ENCODE results near the gene PBX4. TPM values are rescaled to one million over a fixed set of nuclear protein-coding genes. Genes with fewer than 3 reads are reported as not detected.

Gene PBX4
- total RNA-seq, 6 experiments from 2014 or later: 0.23 to 0.40 (median 0.30) TPM; not detected in 1

DNA sequence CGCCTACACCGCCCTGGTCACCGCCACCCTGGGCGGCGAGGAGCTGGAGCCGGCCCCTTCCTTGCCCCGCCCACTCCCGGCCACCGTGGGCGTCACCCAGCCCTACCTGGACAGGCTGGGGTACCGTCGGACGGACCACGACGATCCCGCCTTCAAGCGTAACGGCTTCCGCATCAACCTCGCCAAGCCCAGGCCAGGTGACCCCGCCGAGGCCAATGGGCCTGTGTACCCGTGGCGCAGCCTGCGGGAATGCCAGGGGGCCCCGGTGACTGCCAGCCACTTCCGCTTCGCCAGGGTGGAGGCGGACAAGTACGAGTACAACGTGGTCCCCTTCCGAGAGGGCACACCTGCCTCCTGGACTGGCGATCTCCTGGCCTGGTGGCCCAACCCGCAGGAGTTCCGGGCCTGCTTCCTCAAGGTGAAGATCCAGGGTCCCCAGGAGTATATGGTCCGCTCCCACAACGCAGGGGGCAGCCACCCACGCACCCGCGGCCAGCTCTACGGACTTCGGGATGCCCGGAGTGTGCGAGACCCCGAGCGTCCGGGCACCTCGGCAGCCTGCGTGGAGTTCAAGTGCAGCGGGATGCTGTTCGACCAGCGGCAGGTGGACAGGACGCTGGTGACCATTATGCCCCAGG, 73.4 kb downstream of the PBX4 start:
- H3K27me3 Mint-ChIP-seq (ENCODE audit: insufficient read depth): peaks cover 3% of the 10 kb centered on the region
- H3K4me3 Mint-ChIP-seq: no peak overlapping the region
- H3K4me1 Mint-ChIP-seq (ENCODE audit: low read depth): peaks cover 4% of the 10 kb centered on the region
- no peaks in the 10 kb centered on the region for H3K36me3 Mint-ChIP-seq (ENCODE audit: low read depth)
- no peak overlapping the region for H3K27ac Mint-ChIP-seq
- DNase-seq: no peak
- H3K9me3 Mint-ChIP-seq: no peaks in the 10 kb centered on the region
- TF ChIP-seq CTCF (IDR thresholded peaks at IDR 0.05): no peak

GRCh38 chr19:19544257-19544953, 74.1 kb downstream of the PBX4 start:
- no peak for DNase-seq
- Mint-ChIP-seq H3K9me3 (no peaks in the 10 kb centered on the region), H3K4me1 (ENCODE audit: low read depth) (no peaks in the 10 kb centered on the region), H3K36me3 (ENCODE audit: low read depth) (no peaks in the 10 kb centered on the region), H3K27me3 (ENCODE audit: insufficient read depth) (no peaks in the 10 kb centered on the region; the same call in none of the 2 replicates), H3K4me3 (no peak overlapping the region), H3K27ac (no peak overlapping the region)
- TF ChIP-seq CTCF (IDR thresholded peaks at IDR 0.05): no peak

DNA sequence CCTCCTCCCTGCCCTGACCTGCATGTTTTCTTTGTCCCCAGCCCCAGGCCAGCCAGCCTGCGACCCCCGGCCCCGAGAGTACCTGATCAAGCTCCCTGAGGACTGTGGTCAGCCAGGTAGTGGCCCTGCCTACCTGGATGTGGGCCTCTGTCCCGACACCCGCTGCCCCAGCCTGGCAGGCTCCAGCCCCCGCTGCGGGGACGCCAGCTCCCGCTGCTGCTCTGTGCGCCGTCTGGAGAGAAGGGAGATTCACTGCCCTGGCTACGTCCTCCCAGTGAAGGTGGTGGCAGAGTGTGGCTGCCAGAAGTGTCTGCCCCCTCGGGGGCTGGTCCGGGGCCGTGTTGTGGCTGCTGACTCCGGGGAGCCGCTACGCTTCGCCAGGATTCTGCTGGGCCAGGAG, 74.8 kb downstream of the PBX4 start:
- TF ChIP-seq CTCF (IDR thresholded peaks at IDR 0.05): no peak
- peaks cover 7% of the 10 kb centered on the region for H3K27me3 Mint-ChIP-seq (ENCODE audit: insufficient read depth)
- no peaks in the 10 kb centered on the region for H3K36me3 Mint-ChIP-seq (ENCODE audit: low read depth)
- no peaks in the 10 kb centered on the region for H3K9me3 Mint-ChIP-seq
- no peak overlapping the region for H3K27ac Mint-ChIP-seq
- H3K4me3 Mint-ChIP-seq: no peak overlapping the region
- DNase-seq: no peak
- no peaks in the 10 kb centered on the region for H3K4me1 Mint-ChIP-seq (ENCODE audit: low read depth)

GRCh38 chr19:19543101-19543500, 75.4 kb downstream of the PBX4 start:
- Mint-ChIP-seq H3K9me3 (no peaks in the 10 kb centered on the region), H3K27me3 (ENCODE audit: insufficient read depth) (peaks cover 7% of the 10 kb centered on the region), H3K36me3 (ENCODE audit: low read depth) (no peaks in the 10 kb centered on the region), H3K4me3 (no peak overlapping the region), H3K4me1 (ENCODE audit: low read depth) (no peaks in the 10 kb centered on the region), H3K27ac (no peak overlapping the region)
- DNase-seq: no peak
- TF ChIP-seq CTCF (IDR thresholded peaks at IDR 0.05): no peak

GRCh38 chr19:19542507-19542906, 76.0 kb downstream of the PBX4 start:
- peaks cover 7% of the 10 kb centered on the region for H3K27me3 Mint-ChIP-seq (ENCODE audit: insufficient read depth)
- DNase-seq: no peak

More at GRCh38 chr19:19542507-19542906, 76.0 kb downstream of the PBX4 start:
- no peaks in the 10 kb centered on the region for H3K9me3 Mint-ChIP-seq
- H3K27ac Mint-ChIP-seq: no peak overlapping the region
- no peak for TF ChIP-seq CTCF (IDR thresholded peaks at IDR 0.05)
- no peak overlapping the region for H3K4me3 Mint-ChIP-seq
- no peaks in the 10 kb centered on the region for H3K36me3 Mint-ChIP-seq (ENCODE audit: low read depth)
- no peaks in the 10 kb centered on the region for H3K4me1 Mint-ChIP-seq (ENCODE audit: low read depth)
